WTC11 (cell line): ENCODE results near the gene ABCB10. TPM values are rescaled to one million over a fixed set of nuclear protein-coding genes. Genes with fewer than 3 reads are reported as not detected.

Experiments used
- ATAC-seq: fragments of 200-7000 bp; cut with Tn5 transposase; 2 replicates; pipeline ENCODE4 v1.10.0; 2021; ENCODE audit warnings: mild to moderate bottlenecking, moderate library complexity
- CTCF ChIA-PET: fragments of 300-600 bp; sonication (Branson Sonifier 250); formaldehyde crosslinking; loops from one replicate; lab custom pipeline; 2021; ENCODE audit warnings: antibody characterized with exemption; lab: Charles Lee
- POLR2A ChIA-PET: fragments of 350-600 bp; sonication (Branson Sonifier 250); formaldehyde crosslinking; loops from one replicate; lab custom pipeline; 2021; ENCODE audit warnings: antibody characterized with exemption; lab: Charles Lee
- DNase-seq: peaks from one replicate; pipeline ENCODE4 v3.0.0; 2021; ENCODE audit warnings: low spot score
- H3K27ac Mint-ChIP-seq: 2 replicates; pipeline ENCODE4 v1.8.0; 2021; ENCODE audit warnings: mixed read lengths
- H3K27me3 Mint-ChIP-seq: 2 replicates; pipeline ENCODE4 v1.8.0; 2021; ENCODE audit warnings: low read depth, mild to moderate bottlenecking, moderate library complexity, mixed read lengths
- H3K36me3 Mint-ChIP-seq: 2 replicates; pipeline ENCODE4 v1.8.0; 2021; ENCODE audit warnings: mixed read lengths
- H3K4me1 Mint-ChIP-seq: 2 replicates; pipeline ENCODE4 v1.8.0; 2022; ENCODE audit warnings: mixed read lengths
- H3K4me3 Mint-ChIP-seq: 2 replicates; pipeline ENCODE4 v1.8.0; 2021; ENCODE audit warnings: mild to moderate bottlenecking, moderate library complexity, mixed read lengths
- H3K9me3 Mint-ChIP-seq: 2 replicates; pipeline ENCODE4 v1.8.0; 2021; ENCODE audit warnings: mixed read lengths
- AFF4 ChIP-seq: sonication (generic); formaldehyde crosslinking; IDR thresholded peaks from 2 replicates; pipeline ENCODE4 v1.8.1; 2023; ENCODE audit warnings: mild to moderate bottlenecking, missing genetic modification reagents, borderline replicate concordance
- CDX4 ChIP-seq: fragments of 250-450 bp; sonication (Bioruptor Pico); IDR thresholded peaks from 2 replicates; pipeline ENCODE4 v1.9.0; 2021; ENCODE audit warnings: moderate library complexity, mild to moderate bottlenecking, inconsistent platforms, borderline replicate concordance
- ERG ChIP-seq: fragments of 250-450 bp; sonication (Bioruptor Pico); IDR thresholded peaks from 2 replicates; pipeline ENCODE4 v1.8.0; 2021; ENCODE audit warnings: mild to moderate bottlenecking
- FOXP1 ChIP-seq: sonication (generic); formaldehyde crosslinking; IDR thresholded peaks from 2 replicates; pipeline ENCODE4 v1.8.0; 2022; ENCODE audit warnings: missing genetic modification reagents, mild to moderate bottlenecking, moderate library complexity, borderline replicate concordance
- HMGXB4 ChIP-seq: sonication (generic); formaldehyde crosslinking; IDR thresholded peaks from 2 replicates; pipeline ENCODE4 v1.8.1; 2023; ENCODE audit warnings: mild to moderate bottlenecking, moderate library complexity, missing genetic modification reagents
- IRF2 ChIP-seq: sonication (generic); formaldehyde crosslinking; IDR thresholded peaks from 2 replicates; pipeline ENCODE4 v1.8.0; 2022; ENCODE audit warnings: low read depth, missing genetic modification reagents, borderline replicate concordance
- MYBL2 ChIP-seq: sonication (generic); formaldehyde crosslinking; IDR thresholded peaks from 2 replicates; pipeline ENCODE4 v1.8.1; 2023; ENCODE audit warnings: mild to moderate bottlenecking, moderate library complexity, missing genetic modification reagents
- NR3C1 ChIP-seq: sonication (generic); formaldehyde crosslinking; conservative IDR thresholded peaks from 2 replicates; pipeline ENCODE4 v1.8.1; 2023; ENCODE audit warnings: low read depth, mild to moderate bottlenecking, missing genetic modification reagents
- STAT6 ChIP-seq: sonication (generic); formaldehyde crosslinking; conservative IDR thresholded peaks from 2 replicates; pipeline ENCODE4 v1.8.1; 2023; ENCODE audit warnings: mild to moderate bottlenecking, low read depth, missing genetic modification reagents, moderate library complexity
- USF1 ChIP-seq: sonication (generic); formaldehyde crosslinking; IDR thresholded peaks from 2 replicates; pipeline ENCODE4 v1.8.0; 2022; ENCODE audit warnings: mild to moderate bottlenecking, missing genetic modification reagents
- ZNF317 ChIP-seq: sonication (generic); formaldehyde crosslinking; IDR thresholded peaks from 2 replicates; pipeline ENCODE4 v1.8.1; 2023; ENCODE audit warnings: low read depth, mild to moderate bottlenecking, moderate library complexity, missing genetic modification reagents, borderline replicate concordance
- ZNF671 ChIP-seq: fragments of 250-450 bp; sonication (Bioruptor Pico); IDR thresholded peaks from 2 replicates; pipeline ENCODE4 v1.8.0; 2021; ENCODE audit warnings: mild to moderate bottlenecking
- total RNA-seq: library from RNA; stranded (reverse); gene quantifications from 3 replicates; pipeline ENCODE4 v1.2.3, GENCODE V29; 2021

ABCB10 gene
- total RNA-seq, 1 experiment from 2014 or later: 11.0 TPM

- TF ChIP-seq AFF4 (CRISPR knock-in tag): no peak
- TF ChIP-seq ZNF317: no peak
Observed at GRCh38 chr1:229594227-229595008, 35.9 kb upstream of the ABCB10 start (continued).

- no peaks in the 10 kb centered on the region for H3K9me3 Mint-ChIP-seq
Observed at GRCh38 chr1:229593800-229594199, 35.3 kb upstream of the ABCB10 start.

GRCh38 chr1:229590119-229590518 lies 31.6 kb upstream of the ABCB10 start:
- Mint-ChIP-seq H3K27me3 (no peaks in the 10 kb centered on the region), H3K4me1 (no peaks in the 10 kb centered on the region), H3K9me3 (no peaks in the 10 kb centered on the region), H3K36me3 (peaks cover 13% of the 10 kb centered on the region), H3K27ac (no peak overlapping the region), H3K4me3 (no peak overlapping the region)
- DNase-seq (no peak), ATAC-seq (no peak)
- ChIA-PET POLR2A (no interaction called here), CTCF (no interaction called here)
- TF ChIP-seq NR3C1 (no peak), ERG (CRISPR knock-in tag) (no peak), MYBL2 (CRISPR knock-in tag) (no peak), FOXP1 (CRISPR knock-in tag) (no peak), USF1 (no peak), AFF4 (CRISPR knock-in tag) (no peak), CDX4 (no peak), IRF2 (CRISPR knock-in tag) (no peak), HMGXB4 (no peak)

More at GRCh38 chr1:229593800-229594199, 35.3 kb upstream of the ABCB10 start:
- no peaks in the 10 kb centered on the region for H3K4me1 Mint-ChIP-seq
- no peak for DNase-seq
- no peak overlapping the region for H3K27ac Mint-ChIP-seq
- no peak overlapping the region for H3K4me3 Mint-ChIP-seq
- ATAC-seq: no peak
- peaks cover 13% of the 10 kb centered on the region for H3K36me3 Mint-ChIP-seq
- TF ChIP-seq STAT6 (no peak), ZNF671 (CRISPR knock-in tag) (no peak)
- ChIA-PET POLR2A (no interaction called here), CTCF (no interaction called here)
- H3K27me3 Mint-ChIP-seq: no peaks in the 10 kb centered on the region
